Measurements from ENCODE around the gene LUZP1.

- TF ChIP-seq NR2C2 (CRISPR knock-in tag; IDR thresholded peaks at IDR 0.05) = no peak
- no peak for TF ChIP-seq MAX (CRISPR knock-in tag; IDR thresholded peaks at IDR 0.05)
- no peak for TF ChIP-seq SP1 (CRISPR knock-in tag; conservative IDR thresholded peaks at IDR 0.05)
- TF ChIP-seq CTCF (IDR thresholded peaks at IDR 0.05) = no peak
- TF ChIP-seq NR3C1 (CRISPR knock-in tag; conservative IDR thresholded peaks at IDR 0.05; ENCODE audit: low read depth) = no peak
- no peak for TF ChIP-seq RELA (CRISPR knock-in tag; IDR thresholded peaks at IDR 0.05; ENCODE audit: borderline replicate concordance)
- TF ChIP-seq ARID4B (CRISPR knock-in tag; IDR thresholded peaks at IDR 0.05; ENCODE audit: borderline replicate concordance) = no peak
- TF ChIP-seq ZNF263 (CRISPR knock-in tag; IDR thresholded peaks at IDR 0.05; ENCODE audit: low read depth) = no peak
- no peak for TF ChIP-seq TEAD1 (CRISPR knock-in tag; IDR thresholded peaks at IDR 0.05)
- no peak for TF ChIP-seq USF2 (CRISPR knock-in tag; IDR thresholded peaks at IDR 0.05)
- no peak for TF ChIP-seq NFE2L1 (CRISPR knock-in tag; IDR thresholded peaks at IDR 0.05)
- TF ChIP-seq ELF4 (CRISPR knock-in tag; IDR thresholded peaks at IDR 0.05; ENCODE audit: low read depth) = no peak
- no peak for TF ChIP-seq E2F4 (CRISPR knock-in tag; IDR thresholded peaks at IDR 0.05; ENCODE audit: borderline replicate concordance, low read depth)
Measured at GRCh38 chr1:23044035-23044434, 124.6 kb downstream of the LUZP1 start.
